ENCODE measurements around the gene ATP10D.
A peak's percentile ranks its signal among the peaks of the same experiment; 100 is the strongest.

ATP10D gene

DNA sequence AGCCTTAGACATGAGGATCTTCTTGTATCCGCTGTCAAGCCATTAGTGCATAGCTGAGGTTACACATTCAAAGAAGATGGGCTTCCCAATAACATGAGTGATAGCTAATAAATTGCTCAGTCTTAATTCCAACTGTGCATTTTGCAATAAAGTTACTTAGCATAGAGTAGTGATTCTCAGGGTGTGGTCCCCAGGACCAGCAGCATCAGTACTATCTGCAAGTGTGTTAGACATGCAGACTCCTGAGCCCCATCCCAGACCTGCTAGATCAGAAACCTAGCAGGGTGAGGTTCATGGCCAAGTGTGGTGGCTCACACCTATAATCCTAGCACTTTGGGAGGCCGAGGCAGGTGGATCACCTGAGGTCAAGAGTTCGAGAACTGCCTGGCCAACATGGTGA lies 20.1 kb downstream of the ATP10D start (continued):
- TF ChIP-seq SNAI2 (CRISPR knock-in tag; IDR thresholded peaks at IDR 0.05) (no peak), TOX (CRISPR knock-in tag; IDR thresholded peaks at IDR 0.05; ENCODE audit: borderline replicate concordance) (no peak), ZC3H10 (CRISPR knock-in tag; IDR thresholded peaks at IDR 0.05) (no peak), PPARA (CRISPR knock-in tag; IDR thresholded peaks at IDR 0.05; ENCODE audit: borderline replicate concordance) (no peak), GLIS3 (CRISPR knock-in tag; IDR thresholded peaks at IDR 0.05) (no peak), ZFP30 (CRISPR knock-in tag; IDR thresholded peaks at IDR 0.05) (no peak), ZNF70 (CRISPR knock-in tag; IDR thresholded peaks at IDR 0.05) (no peak)

DNA sequence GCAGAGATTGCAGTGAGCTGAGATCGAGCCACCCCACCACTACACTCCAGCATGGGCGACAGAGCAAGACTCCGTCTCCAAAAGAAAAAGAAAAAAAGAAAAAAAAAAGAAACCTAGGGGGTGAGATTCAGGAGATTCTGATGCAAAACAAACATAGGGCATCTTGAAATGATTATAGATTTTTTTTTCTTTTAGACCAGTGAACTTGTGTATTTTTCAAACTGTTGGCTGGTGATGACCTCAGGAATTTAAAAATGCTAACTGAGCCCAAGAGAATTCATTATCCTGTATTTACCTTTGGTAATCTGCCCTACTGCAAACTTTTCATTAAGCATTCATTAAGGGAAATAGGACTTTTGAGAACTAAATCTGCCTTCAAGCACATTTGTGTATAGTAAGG lies 20.6 kb downstream of the ATP10D start:
- ATAC-seq: peak; percentile 18; the same call in 1 of the 3 replicates
- TF ChIP-seq CSDC2 (CRISPR knock-in tag; IDR thresholded peaks at IDR 0.05) (no peak), PPARA (CRISPR knock-in tag; IDR thresholded peaks at IDR 0.05; ENCODE audit: borderline replicate concordance) (no peak), RARB (CRISPR knock-in tag; IDR thresholded peaks at IDR 0.05) (no peak), ZNF8 (CRISPR knock-in tag; IDR thresholded peaks at IDR 0.05) (no peak), TCF4 (CRISPR knock-in tag; IDR thresholded peaks at IDR 0.05; ENCODE audit: borderline replicate concordance) (no peak), SNAI2 (CRISPR knock-in tag; IDR thresholded peaks at IDR 0.05) (no peak), GLIS3 (CRISPR knock-in tag; IDR thresholded peaks at IDR 0.05) (no peak), ISL1 (CRISPR knock-in tag; IDR thresholded peaks at IDR 0.05) (no peak), ZNF70 (CRISPR knock-in tag; IDR thresholded peaks at IDR 0.05) (no peak)
- TF ChIP-seq, protein P1, sequence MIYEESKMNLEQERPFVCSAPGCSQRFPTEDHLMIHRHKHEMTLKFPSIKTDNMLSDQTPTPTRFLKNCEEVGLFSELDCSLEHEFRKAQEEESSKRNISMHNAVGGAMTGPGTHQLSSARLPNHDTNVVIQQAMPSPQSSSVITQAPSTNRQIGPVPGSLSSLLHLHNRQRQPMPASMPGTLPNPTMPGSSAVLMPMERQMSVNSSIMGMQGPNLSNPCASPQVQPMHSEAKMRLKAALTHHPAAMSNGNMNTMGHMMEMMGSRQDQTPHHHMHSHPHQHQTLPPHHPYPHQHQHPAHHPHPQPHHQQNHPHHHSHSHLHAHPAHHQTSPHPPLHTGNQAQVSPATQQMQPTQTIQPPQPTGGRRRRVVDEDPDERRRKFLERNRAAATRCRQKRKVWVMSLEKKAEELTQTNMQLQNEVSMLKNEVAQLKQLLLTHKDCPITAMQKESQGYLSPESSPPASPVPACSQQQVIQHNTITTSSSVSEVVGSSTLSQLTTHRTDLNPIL (CRISPR knock-in tag; IDR thresholded peaks at IDR 0.05; ENCODE audit: low read depth): no peak
- TF ChIP-seq, protein P2, sequence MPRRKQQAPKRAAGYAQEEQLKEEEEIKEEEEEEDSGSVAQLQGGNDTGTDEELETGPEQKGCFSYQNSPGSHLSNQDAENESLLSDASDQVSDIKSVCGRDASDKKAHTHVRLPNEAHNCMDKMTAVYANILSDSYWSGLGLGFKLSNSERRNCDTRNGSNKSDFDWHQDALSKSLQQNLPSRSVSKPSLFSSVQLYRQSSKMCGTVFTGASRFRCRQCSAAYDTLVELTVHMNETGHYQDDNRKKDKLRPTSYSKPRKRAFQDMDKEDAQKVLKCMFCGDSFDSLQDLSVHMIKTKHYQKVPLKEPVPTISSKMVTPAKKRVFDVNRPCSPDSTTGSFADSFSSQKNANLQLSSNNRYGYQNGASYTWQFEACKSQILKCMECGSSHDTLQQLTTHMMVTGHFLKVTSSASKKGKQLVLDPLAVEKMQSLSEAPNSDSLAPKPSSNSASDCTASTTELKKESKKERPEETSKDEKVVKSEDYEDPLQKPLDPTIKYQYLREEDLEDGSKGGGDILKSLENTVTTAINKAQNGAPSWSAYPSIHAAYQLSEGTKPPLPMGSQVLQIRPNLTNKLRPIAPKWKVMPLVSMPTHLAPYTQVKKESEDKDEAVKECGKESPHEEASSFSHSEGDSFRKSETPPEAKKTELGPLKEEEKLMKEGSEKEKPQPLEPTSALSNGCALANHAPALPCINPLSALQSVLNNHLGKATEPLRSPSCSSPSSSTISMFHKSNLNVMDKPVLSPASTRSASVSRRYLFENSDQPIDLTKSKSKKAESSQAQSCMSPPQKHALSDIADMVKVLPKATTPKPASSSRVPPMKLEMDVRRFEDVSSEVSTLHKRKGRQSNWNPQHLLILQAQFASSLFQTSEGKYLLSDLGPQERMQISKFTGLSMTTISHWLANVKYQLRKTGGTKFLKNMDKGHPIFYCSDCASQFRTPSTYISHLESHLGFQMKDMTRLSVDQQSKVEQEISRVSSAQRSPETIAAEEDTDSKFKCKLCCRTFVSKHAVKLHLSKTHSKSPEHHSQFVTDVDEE (CRISPR knock-in tag; IDR thresholded peaks at IDR 0.05): no peak
- TF ChIP-seq, protein P3, sequence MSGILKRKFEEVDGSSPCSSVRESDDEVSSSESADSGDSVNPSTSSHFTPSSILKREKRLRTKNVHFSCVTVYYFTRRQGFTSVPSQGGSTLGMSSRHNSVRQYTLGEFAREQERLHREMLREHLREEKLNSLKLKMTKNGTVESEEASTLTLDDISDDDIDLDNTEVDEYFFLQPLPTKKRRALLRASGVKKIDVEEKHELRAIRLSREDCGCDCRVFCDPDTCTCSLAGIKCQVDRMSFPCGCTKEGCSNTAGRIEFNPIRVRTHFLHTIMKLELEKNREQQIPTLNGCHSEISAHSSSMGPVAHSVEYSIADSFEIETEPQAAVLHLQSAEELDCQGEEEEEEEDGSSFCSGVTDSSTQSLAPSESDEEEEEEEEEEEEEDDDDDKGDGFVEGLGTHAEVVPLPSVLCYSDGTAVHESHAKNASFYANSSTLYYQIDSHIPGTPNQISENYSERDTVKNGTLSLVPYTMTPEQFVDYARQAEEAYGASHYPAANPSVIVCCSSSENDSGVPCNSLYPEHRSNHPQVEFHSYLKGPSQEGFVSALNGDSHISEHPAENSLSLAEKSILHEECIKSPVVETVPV (CRISPR knock-in tag; IDR thresholded peaks at IDR 0.05): no peak

DNA sequence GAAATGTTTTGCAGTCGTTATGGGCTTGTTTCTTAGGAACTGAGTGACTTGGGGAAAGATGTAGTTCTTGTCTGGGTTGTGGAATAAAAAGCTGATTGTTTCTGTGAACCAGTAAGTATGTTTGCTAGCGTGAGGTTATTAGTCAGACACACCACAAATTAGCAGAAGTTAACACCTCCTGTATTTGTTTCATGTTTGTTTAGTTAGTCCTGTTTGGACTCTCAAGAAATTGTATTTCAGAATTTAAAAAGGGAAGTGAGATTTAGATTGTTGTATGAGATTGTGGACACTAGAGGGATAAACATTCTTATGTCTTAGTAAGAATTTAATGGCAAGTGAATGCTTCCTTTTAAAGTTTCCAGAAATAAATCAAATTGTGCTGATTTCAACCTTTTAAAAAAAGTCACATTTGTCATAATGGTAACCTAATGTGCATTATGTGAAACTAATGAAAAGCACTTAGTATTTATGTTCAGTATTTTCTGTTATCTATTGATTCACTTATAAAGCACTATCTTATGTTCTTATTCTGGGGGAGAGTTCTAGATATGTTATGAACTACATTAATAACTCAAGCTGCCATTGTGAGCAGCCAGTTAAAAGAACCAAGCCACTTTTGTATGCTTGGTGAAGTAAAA lies 25.6 kb downstream of the ATP10D start:
- TF ChIP-seq ZNF8 (CRISPR knock-in tag; IDR thresholded peaks at IDR 0.05) (no peak), ISL1 (CRISPR knock-in tag; IDR thresholded peaks at IDR 0.05) (peak; percentile 96)

DNA sequence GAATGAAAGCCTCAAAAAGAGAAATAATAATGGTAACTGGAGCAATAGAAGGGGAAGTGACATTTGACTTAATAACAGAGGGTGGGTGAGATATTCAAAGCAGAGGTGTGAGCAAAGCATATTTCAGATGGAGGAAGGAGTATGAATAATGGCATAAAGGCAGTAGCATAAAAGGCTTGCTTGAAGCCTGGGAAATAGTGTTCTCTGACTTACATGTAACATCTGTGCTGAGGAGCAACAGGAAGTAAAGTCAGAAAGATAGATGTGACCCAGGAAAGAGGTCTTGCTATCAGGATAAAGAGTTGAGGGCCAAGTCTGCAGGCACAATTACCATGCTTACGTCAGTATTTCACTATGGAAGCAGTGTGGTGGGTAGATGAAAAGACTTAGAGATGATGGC lies 28.4 kb downstream of the ATP10D start:
- no peak for ATAC-seq
- TF ChIP-seq, protein P1 (CRISPR knock-in tag; IDR thresholded peaks at IDR 0.05; ENCODE audit: low read depth): no peak
- TF ChIP-seq, protein P4, sequence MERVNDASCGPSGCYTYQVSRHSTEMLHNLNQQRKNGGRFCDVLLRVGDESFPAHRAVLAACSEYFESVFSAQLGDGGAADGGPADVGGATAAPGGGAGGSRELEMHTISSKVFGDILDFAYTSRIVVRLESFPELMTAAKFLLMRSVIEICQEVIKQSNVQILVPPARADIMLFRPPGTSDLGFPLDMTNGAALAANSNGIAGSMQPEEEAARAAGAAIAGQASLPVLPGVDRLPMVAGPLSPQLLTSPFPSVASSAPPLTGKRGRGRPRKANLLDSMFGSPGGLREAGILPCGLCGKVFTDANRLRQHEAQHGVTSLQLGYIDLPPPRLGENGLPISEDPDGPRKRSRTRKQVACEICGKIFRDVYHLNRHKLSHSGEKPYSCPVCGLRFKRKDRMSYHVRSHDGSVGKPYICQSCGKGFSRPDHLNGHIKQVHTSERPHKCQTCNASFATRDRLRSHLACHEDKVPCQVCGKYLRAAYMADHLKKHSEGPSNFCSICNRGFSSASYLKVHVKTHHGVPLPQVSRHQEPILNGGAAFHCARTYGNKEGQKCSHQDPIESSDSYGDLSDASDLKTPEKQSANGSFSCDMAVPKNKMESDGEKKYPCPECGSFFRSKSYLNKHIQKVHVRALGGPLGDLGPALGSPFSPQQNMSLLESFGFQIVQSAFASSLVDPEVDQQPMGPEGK (CRISPR knock-in tag; IDR thresholded peaks at IDR 0.05; ENCODE audit: borderline replicate concordance): no peak
- TF ChIP-seq ZFP30 (CRISPR knock-in tag; IDR thresholded peaks at IDR 0.05): no peak
- TF ChIP-seq OSR1 (CRISPR knock-in tag; IDR thresholded peaks at IDR 0.05): no peak
- no peak for TF ChIP-seq ZC3H10 (CRISPR knock-in tag; IDR thresholded peaks at IDR 0.05)
- TF ChIP-seq ZNF565 (CRISPR knock-in tag; conservative IDR thresholded peaks at IDR 0.05; ENCODE audit: low read depth): no peak
- no peak for TF ChIP-seq PPARA (CRISPR knock-in tag; IDR thresholded peaks at IDR 0.05; ENCODE audit: borderline replicate concordance)
- no peak for TF ChIP-seq GLIS3 (CRISPR knock-in tag; IDR thresholded peaks at IDR 0.05)
- TF ChIP-seq, protein P5, sequence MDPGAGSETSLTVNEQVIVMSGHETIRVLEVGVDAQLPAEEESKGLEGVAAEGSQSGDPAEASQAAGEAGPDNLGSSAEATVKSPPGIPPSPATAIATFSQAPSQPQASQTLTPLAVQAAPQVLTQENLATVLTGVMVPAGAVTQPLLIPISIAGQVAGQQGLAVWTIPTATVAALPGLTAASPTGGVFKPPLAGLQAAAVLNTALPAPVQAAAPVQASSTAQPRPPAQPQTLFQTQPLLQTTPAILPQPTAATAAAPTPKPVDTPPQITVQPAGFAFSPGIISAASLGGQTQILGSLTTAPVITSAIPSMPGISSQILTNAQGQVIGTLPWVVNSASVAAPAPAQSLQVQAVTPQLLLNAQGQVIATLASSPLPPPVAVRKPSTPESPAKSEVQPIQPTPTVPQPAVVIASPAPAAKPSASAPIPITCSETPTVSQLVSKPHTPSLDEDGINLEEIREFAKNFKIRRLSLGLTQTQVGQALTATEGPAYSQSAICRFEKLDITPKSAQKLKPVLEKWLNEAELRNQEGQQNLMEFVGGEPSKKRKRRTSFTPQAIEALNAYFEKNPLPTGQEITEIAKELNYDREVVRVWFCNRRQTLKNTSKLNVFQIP (CRISPR knock-in tag; IDR thresholded peaks at IDR 0.05; ENCODE audit: borderline replicate concordance, low read depth): no peak
- no peak for TF ChIP-seq TCF4 (CRISPR knock-in tag; IDR thresholded peaks at IDR 0.05; ENCODE audit: borderline replicate concordance)
- no peak for TF ChIP-seq SNAI2 (CRISPR knock-in tag; IDR thresholded peaks at IDR 0.05)
- TF ChIP-seq ESRRG (CRISPR knock-in tag; IDR thresholded peaks at IDR 0.05): no peak
- TF ChIP-seq ARNTL (CRISPR knock-in tag; IDR thresholded peaks at IDR 0.05; ENCODE audit: borderline replicate concordance, low read depth): no peak
- TF ChIP-seq CSDC2 (CRISPR knock-in tag; IDR thresholded peaks at IDR 0.05): no peak
- TF ChIP-seq, protein P3 (CRISPR knock-in tag; IDR thresholded peaks at IDR 0.05): no peak
- TF ChIP-seq BACH2 (CRISPR knock-in tag; IDR thresholded peaks at IDR 0.05; ENCODE audit: borderline replicate concordance): no peak
- TF ChIP-seq ZFP3 (CRISPR knock-in tag; IDR thresholded peaks at IDR 0.05): no peak

More for the DNA sequence above, 25.6 kb downstream of the ATP10D start:
- ATAC-seq: peak; percentile 75

Measured in SK-N-SH treated with all-trans-retinoic acid at 6 μM for 48 hours (cell line).